Pons (tissue), 1 donor: Measurements from ENCODE around the gene CACNA1D.
"Not testable (repeated sequence)": the region's sequence is repeated elsewhere in the genome, so short reads cannot be mapped to it uniquely, and the experiment has no call there.

ENCODE experiments used
- DNase-seq: peaks from one replicate; pipeline ENCODE4 v3.0.0-alpha.2; 2016; ENCODE audit warnings: low spot score

Gene CACNA1D

DNA sequence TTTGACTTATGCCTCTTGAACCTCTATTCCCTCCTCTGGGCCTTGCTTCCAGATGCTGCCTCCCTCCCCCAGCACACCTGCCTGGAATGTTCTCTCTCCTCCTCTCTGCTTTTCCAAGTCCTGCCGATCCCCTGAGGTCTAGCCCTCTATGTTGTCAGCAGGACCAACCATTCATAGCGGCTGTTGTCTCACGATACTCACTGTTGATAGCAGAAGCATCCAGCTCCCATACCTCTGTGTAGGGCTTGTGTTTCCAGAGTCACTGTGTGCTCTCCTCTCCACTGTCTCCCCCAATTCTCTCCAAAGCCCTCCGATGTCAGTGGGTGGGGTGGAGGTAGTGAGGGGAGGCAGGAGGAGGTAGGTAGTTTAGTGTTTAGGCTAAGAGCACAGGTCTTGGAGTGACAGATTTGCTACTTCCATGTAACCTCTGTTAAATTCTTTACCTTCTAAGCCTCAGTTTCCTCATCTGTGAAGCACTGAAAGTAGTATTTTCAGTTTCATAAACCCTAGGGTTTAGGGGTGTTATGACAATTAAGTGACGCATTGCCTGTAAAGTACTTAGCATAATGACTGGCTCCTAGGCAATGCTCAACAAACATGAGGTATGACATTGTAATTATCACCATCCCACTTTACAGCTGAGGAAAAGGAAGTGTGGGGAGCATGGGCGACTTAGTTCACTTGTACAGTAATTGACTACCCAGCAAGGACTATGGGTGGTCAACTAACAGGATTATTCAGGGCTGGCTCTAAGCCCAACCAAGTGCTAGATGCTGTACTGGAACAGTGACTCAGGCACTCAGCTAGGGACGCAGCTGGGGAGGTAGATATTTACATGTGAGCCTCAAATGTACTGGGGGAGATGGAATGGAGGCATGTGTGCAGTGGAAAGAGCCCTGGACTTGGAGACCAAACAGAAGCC, 122.8 kb downstream of the CACNA1D start:
- DNase-seq = no peak

DNA sequence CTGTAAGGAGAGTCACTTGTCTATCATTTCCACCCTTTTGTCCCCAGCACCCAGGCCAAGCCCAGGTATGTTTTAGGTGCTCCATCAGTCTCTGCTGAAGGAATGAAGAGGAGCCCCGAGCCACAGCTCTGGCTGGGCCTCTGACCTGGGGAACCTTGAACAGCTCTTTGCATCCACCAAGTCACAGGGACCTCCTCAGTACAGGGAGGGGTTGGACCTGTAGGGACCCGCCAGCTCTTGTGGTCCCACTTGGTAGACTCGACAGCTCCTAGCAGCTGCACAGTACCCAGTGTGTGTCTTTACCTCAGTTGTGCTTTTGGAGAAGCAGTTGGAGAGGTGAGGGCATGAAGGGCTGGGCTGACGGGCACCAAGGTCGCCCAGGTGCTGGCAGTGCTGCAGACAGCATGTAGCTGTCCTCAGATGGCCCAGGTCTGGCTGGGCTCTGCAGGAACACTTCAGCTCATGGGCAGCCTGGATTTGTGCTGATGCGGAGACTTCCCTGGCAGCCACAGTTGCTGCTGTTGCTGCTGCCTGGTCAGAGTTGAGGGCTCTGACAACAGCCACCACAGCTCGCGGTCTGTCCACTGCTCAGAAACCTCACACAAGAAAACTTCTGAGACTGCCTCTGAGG, 123.6 kb downstream of the CACNA1D start:
- no peak for DNase-seq

DNA sequence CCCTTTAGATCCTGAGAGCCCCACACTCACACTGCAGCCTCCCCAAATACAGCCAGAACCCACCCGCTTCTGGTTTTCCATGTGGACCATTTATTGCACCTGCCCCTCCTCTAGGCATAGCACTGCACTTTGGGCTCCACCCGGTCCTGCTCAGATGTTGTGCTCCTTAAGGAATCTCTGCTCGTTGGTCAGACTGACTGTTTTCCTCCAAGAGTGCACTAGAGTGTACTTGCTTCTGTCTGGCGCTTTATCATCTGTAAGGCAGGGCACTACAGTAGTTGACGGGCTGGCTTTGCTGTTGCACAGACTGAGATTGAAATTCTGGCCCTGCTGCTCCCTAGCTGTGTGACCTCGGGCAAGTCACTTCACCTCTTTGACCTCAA, 124.1 kb downstream of the CACNA1D start:
- DNase-seq = no peak

DNA sequence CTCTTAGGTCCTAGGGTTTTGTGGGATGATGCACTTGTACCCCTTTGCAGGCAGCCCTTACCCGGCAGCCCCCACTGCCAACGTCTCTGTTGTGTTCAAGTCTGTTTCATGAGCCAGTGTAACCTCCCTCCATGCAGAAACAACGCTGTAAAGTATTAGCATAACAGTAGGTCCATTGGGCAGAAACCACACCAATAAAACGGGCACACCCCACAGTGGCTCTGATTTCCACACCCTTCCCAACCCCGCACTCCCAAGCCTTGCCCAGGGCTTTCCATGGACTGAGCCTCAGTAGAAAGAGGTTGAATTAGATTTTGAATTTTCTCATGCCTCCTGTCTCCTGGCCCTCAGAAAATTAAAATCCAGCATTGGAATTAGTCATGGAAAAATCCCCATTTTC, 124.5 kb downstream of the CACNA1D start:
- DNase-seq = no peak

DNA sequence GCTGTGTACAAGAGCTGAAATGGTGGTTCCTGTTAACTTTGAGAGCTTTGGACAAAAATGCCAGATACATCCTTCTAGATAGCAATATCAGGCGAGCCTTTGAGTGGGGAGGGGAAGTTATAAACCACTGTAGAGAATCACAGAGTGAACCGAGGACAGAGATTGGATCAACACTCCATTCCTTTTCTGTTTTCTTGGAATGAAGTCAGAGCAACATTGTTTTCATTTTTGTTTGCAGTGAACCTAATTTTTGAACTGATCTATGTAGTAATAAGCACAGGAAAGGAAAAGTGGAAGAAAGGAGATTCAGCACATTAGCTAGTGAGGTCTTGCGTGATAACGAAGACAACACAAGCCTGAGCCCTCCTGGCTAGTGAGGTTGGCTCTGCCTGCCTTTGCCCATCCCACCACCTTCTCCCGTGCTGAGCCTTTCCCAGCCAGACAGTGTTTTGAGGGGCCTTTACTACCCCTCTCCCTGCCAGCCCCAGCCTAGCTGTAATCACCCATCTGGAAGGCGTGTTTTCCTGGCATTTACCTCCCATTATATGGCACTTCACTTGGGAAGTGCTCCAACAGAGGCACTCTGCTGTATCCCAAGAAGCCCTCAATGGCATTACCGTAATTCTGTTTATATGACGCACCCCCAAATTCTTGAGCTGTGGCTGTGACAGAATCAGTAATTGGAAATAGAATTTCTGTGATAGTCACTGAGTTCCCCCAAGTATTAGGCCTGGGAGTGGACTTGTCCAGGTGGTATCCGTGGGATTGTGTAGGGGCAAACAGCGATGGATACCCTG, 129.8 kb downstream of the CACNA1D start:
- no peak for DNase-seq

DNA sequence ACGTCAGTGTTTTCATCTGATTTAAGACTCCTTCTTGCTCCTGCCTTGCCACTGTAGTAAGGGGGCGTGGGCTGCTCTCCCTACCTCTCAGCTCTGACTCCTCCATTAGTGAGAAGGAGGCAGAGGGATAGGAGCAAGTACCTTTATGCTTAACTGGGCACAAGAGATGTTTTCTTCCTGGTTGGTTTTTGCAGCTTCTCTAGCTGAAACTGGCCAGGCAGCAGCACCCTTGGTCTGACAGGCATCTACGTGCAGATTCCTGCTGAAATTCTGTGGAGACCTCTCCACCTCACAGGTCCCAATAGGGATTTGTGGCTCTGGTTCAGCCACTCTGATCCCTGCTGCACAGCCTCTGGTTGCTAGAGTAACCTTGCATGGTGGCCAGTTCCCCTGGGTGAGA, 132.5 kb downstream of the CACNA1D start:
- no peak for DNase-seq

DNA sequence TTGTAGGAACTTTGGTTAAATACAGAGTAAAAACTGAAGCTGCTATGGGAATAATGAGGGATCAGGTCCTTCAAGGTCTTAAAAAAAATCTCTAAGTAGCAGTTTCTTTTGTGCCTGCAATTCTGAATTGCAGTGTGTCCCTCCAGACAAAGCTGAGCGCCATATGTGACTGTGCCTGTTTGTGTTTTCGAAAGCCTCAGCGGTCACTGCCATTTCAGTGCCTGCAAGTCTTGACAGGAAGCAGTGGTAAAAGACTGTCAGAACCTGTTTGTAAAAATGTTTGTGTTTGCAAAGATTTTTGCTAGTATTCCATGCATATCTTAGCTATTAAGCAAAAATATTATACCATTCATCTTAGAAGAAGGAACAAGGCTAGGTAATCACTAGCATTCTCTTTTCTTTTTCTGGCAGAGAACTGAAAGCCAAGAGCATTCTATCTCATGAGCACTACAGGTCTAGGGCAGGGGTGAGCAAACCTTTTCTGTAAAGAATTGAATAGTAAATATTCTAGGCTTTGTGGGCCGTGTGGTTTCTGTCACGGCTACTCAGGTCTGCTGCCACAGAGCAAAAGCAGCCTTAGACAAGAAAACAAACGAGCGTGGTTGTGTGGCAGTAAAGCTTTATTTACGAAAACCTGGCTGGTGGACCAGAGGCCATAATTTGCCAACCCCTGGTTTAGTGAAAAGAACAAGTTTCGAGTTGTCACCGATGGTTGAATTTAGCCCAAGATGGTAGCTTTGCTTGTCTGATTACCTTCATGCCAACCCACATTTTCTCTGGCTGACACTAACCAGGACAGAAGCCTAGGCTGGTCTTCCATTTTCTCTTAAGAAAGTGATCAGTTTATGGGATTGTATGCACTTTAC, 134.4 kb downstream of the CACNA1D start:
- no peak for DNase-seq

DNA sequence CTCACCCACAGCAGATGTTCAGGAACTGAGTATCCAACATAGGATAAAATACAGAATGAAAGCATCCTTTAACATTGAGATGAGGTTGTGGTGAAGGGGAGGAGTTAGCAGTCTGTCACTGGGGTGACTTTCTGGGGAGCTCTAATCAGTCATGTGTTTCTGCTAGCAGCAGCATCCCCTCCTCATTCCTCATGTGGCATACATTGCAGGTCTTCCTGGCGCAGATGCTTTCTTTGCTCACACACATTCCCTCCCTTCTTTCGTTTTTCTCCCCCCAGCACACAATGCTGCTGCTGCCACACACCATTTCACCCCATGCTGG, 135.0 kb downstream of the CACNA1D start:
- DNase-seq = no peak

DNA sequence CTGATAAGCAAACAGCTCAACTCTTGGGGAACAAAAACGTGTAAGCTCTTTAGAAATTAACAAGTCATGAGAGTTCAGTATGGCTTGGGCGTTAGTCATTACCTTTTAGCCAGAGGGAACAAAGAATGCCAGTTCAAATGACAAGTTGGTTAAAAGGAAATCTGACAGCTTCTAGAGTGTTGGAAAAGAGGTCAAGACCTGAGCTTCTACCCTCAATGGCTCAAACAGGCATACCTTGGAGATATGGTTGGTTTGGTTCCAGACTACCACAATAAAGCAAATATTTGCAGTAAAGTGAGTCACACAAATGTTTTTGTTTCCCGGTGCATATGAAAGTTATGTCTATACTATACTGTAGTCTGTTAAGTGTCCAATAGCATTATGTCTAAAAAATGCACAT, 136.1 kb downstream of the CACNA1D start:
- DNase-seq = no peak

DNA sequence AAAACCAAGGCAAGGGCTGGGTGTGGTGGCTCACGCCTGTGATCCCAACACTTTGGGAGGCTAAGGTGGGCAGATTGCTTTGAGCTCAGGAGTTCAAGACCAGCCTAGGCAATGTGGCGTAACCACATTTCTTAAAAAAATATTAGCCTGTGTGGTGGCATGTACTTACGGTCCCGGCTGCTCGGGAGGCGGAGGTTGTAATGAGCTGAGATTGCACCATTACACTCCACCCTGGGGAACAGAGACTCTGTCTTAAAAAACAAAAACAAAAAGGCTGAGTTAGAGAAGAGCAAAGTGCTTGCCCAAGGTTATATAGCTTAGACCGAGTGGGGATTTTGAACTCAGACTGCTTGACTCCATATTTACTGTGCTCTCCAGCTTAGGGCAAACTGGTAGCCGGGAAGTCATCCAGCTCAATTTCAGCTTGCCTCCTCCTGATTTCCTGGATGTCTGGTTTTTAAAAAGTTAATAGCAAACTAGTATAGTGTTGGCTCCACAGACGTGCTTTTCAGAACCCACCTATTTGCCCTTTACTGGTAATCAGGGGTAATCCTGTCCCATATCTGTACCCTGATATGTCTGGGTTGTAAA, 138.9 kb downstream of the CACNA1D start:
- no peak for DNase-seq

DNA sequence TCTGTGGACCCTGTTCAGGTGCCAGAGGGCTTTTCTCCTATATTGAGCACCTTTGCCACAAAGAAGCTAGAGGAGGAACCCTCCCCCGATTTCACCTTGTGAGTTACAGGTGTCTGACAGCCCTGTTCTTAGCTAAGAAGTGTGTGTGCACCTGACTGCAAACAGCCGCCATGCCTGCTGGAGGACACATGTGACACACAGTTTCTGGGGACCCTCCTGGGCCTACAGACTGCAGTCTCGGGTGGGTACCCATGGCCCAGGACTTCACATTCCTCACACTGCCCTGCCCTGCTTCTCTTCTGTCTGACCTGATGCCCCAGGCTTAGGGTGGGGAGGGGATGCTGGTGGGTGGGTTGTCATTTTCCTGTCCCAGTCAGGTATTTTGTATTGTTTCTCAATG, 140.6 kb downstream of the CACNA1D start:
- no peak for DNase-seq

DNA sequence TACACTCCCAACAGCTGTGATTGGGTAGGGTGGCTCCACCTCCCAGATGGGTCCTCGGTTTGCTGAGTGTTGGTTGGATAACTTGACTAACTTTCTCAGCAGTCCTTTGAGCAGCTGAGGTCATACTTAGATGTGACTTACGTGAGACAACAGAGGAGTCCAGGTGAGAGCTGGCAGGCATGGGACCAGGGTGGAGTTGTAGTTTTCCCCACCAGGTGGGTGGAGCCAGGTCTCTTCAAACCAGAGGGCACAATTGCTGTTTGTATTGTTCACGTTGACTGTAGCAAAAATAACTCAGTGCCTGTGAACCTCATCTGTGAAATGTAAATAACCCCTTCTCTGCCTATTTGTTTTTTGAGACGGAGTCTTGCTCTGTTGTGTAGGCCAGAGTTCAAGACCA, 144.4 kb downstream of the CACNA1D start:
- DNase-seq = not testable (repeated sequence)

DNA sequence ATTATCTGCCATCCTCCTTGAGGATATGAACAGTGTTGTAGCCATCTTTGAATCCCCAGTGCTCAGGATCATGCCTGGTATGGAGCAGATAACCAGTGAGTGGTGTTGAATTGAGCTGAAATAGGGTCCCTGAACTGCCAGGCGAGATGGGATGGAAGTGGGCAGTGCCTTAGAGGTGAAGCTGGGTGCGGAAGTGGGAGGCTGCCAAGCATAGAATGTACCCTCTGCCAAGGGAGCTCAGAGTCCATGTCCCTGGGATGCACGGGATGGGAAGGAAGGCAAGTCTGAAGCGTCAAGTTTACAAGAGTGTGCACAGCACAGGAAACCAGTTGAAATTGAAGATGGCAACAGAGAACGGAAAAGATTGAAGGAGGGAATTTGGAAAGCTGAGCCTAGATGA, 147.0 kb downstream of the CACNA1D start:
- DNase-seq = no peak

DNA sequence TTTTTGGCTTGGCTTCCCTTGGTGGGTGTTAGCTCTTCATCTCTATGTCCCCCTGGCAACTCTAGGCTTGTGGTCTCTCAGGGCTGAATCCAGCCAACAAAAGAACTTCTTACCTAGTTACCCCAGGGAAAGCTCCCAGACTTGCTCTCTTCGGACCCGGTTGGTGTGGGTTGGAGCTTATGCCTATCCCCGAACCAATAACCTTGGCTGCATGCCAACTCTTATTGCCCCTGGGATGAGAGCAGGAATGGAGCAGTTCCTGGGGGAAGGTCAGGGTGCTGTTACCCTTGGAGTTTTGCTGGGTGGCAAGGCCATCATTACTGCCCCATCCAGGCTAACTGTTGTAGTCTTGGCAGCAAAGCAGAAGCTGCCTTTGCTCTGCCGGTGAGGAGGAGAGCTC, 147.8 kb downstream of the CACNA1D start:
- DNase-seq = no peak

DNA sequence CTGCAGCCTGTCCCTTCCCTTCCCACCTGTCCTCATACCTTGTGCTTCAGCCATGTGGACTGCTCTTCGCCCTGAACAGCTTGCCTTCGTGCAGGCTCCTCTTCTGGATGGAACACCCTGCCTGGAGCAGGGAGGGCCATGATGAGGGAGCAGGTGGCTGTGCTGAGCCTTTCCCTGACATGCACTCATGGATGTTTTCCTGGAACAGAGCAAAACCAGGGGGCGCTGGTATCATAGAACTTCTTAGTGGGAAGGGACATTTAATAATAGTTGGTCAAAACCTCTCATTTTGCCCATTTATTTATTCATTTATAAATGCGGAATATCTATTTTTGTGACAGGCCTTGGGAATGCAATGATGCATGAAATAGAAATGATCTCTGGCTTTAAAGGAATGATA, 149.3 kb downstream of the CACNA1D start:
- DNase-seq = no peak

DNA sequence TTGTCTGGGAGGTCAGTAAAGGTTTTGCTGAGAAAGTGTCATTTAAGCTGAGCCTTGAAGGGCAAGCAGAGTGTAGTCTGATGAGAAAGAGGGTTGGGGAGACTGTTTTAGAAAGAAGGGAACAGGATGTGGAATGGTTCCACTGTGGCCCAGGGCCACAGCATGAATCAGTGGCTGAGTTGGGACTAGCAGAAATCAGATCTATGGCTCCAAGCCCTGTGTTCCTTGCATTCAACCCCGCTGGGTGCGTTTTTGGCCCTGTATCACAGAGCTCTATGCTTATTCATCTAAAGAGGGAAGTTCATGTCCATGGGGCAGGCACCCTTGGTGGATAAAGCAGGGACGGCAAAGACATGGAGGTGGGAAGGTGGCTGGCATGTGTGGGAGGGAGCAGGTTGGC, 151.3 kb downstream of the CACNA1D start:
- DNase-seq = no peak

DNA sequence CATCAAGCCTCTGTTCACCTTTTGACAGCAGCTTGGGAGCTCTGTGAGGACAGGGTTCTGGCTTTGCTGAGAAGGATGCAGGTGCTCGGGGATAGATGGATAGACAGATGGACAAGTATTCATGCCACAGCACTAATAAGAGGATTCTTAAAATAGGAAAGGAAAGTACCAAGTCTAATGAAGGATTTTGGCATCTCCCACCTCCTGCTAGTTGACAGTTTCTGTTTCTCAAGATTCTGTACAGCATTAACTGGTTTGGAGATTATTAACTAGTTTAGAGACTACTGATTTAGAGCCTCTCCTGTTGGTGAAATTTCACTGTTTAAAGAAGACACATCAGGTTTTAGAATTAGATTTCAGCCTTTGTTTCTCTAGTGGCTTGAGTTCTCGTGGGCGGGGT, 152.3 kb downstream of the CACNA1D start:
- DNase-seq = no peak

DNA sequence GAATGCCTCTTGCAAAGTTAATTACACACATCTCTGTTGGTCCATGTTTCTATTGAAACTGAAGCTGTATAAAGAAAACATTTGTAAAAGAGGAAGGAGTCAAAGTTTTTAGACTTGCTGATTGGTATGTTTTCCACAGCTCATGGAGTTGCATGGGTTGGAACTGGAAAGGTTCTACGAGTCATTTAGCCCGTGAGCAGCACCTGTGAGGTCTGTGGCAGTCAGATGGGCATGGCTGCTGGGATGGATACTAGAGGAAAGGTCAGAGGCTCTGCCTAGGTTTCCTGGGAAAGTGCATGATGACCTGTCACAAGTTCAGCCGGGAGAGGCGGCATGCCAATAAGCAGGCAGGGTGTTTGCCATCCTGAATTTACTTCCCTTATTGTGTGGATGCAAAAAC, 155.4 kb downstream of the CACNA1D start:
- no peak for DNase-seq

DNA sequence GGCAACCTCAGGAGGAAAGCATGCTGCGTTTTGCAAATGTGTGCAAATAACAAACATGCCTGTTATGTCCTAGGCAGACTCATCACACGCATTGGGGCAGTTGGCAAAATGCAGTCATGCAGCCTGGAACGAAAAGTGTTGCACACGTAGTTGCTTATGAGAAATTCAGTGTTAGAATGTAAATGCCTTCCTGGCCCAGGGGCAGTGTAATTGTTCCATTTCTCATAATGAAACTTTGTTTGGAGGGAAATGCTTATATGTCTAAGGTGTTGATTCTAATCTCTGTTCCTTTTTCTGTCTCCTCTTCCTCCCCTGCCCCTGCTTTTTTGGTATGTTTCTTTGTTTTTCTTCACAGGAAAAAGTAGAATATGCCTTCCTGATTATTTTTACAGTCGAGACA, 156.0 kb downstream of the CACNA1D start:
- no peak for DNase-seq

DNA sequence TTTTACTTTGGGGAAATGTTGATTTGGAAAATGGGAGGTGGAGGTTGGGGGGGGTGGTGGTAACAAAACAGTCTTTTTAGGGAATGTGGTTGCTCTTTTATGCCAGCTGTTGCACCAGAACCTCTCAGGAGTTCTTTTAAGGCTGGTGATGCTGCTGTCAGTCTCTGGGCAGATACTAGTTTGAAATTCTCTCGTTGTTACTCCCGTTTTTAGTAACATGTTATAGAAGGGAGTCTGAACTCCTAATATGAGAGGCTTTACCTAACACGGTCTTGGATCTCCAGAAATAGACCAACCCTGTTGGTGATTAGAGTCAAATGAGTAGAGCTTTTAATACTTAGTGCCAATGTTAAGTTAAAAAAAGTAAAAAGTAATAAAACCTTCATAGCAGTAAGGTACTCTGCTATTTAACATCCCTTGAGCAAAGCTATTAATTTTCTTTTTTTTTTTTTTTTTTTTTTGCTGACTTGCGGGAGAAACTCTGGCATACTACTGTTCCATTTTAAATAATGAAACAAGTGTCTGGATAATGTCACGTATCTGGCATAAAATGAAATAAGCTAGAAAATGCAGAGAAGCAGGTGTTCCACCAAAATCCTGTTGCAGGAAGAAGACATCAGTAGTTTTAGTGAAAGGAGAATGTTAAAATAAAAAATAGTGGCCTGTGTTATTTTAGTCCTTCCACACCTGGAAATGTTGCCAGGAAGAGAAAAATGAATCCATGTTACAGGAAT, 156.7 kb downstream of the CACNA1D start:
- no peak for DNase-seq

DNA sequence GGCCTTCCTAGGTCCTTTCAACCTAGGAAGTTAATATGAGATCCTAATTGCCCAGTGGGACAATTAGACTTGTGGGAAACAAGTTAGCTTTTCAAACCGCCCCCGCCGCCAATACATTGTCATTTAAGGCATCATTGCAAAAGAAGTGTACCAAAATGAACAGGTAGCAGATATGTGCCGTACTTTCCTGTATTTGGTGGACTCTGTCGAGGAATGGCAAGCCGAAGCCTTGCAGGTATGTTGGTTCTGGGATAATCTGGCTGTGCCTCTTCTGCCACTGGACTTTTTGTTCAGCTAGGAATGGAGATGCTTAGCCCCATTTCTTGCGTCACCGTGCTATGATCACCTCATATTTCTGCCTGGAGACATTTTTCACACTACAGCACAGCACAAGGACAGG, 157.5 kb downstream of the CACNA1D start:
- DNase-seq = no peak
